C4-2B (cell line): Measurements from ENCODE around the gene C17orf113.

Source experiments
- CTCF ChIP-seq: fragments of 450-650 bp; conservative IDR thresholded peaks from 2 replicates; pipeline ENCODE4 v1.5.1; 2017; ENCODE audit warnings: mild to moderate bottlenecking
- ZFX ChIP-seq: fragments of 450-650 bp; IDR thresholded peaks from 2 replicates; pipeline ENCODE4 v1.6.1; 2017

DNA sequence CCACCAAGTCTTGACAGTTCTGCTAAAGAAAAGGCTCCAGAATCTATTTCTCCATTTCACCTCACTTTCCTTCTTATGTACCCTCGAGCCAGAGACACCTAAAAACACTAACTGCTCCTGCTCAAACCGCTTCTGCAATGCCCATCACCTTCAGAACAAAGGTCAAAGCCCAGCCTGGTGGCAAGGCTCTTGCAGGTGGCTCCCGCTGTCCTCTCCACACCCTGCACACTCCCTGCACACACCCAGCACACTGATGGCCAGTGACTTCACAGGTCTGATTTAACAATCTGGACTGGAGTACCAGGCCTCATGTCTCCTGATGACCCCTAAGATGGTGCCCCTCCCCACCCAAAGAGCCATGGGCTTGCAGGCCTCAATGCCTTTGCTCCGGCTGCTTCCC is 9.8 kb upstream of the C17orf113 start:
- TF ChIP-seq CTCF (no peak), ZFX (no peak)
